ENCODE measurements around the gene TLE6. TPM values are rescaled to one million over a fixed set of nuclear protein-coding genes. Genes with fewer than 3 reads are reported as not detected.

TLE6 gene
- total and polyA plus RNA-seq, 2 of the 4 experiments (the other 2 are of a cell fraction) = under 0.01 to 0.17 TPM

GRCh38 chr19:3008994-3009393, 31.6 kb downstream of the TLE6 start:
- 60% methylated on average over 1 of the region's 6 CpGs; no CpG with 5 or more reads in 1 of the 2 experiments for whole genome bisulfite sequencing, 2 experiments (ENCODE audit: extremely low coverage in 2 of 2, insufficient read length in 1 of 2)

More at GRCh38 chr19:3008994-3009393, 31.6 kb downstream of the TLE6 start:
- H3K4ac ChIP-seq (ENCODE audit: low read depth, low read length) = no peak overlapping the region
- H3K9me3 ChIP-seq (ENCODE audit: control insufficient read depth, insufficient read depth, low read length) = no peaks in the 10 kb centered on the region
- intact Hi-C loops (cut with micrococcal nuclease) = no loop called here
- H2AK5ac ChIP-seq (ENCODE audit: low read depth, low read length) = no peak overlapping the region
- no peak overlapping the region for H2BK20ac ChIP-seq (ENCODE audit: low read depth, low read length)
- TF ChIP-seq POLR2A (IDR thresholded peaks at IDR 0.05; ENCODE audit: low read depth, low read length) = no peak
- no peak for TF ChIP-seq USF2 (IDR thresholded peaks at IDR 0.05; ENCODE audit: low read depth, low read length)
- TF ChIP-seq NFE2L2 (IDR thresholded peaks at IDR 0.05; ENCODE audit: low read depth, low read length) = no peak
- no peak for TF ChIP-seq ELK1 (IDR thresholded peaks at IDR 0.05; ENCODE audit: borderline replicate concordance, low read depth, low read length)
- no peak for TF ChIP-seq RCOR1 (IDR thresholded peaks at IDR 0.05; ENCODE audit: insufficient replicate concordance, low read length)
- TF ChIP-seq MAFK (IDR thresholded peaks at IDR 0.05; ENCODE audit: low read depth, low read length) = no peak
- no peak for TF ChIP-seq RAD21 (IDR thresholded peaks at IDR 0.05; ENCODE audit: low read length)
- no peak for TF ChIP-seq RFX5 (IDR thresholded peaks at IDR 0.05; ENCODE audit: low read depth, low read length)
- TF ChIP-seq MAZ (IDR thresholded peaks at IDR 0.05; ENCODE audit: borderline replicate concordance, low read depth, low read length) = no peak
- no peak for TF ChIP-seq BHLHE40 (IDR thresholded peaks at IDR 0.05; ENCODE audit: low read depth, low read length)
- TF ChIP-seq FOS (IDR thresholded peaks at IDR 0.05; ENCODE audit: low read depth, low read length) = no peak
- no peak for TF ChIP-seq MXI1 (IDR thresholded peaks at IDR 0.05; ENCODE audit: borderline replicate concordance, low read depth, low read length)
- H3K27ac ChIP-seq (ENCODE audit: insufficient read depth, low read length) = no peak overlapping the region
- H4K91ac ChIP-seq (ENCODE audit: insufficient read depth, low read depth, low read length) = no peak overlapping the region
- no TSS peak for BruUV-seq (replicated peaks)
- peaks cover 24% of the 10 kb centered on the region for H3K27me3 ChIP-seq (ENCODE audit: control insufficient read depth, insufficient read depth, low read length)
- no peaks in the 10 kb centered on the region for H3K9me1 ChIP-seq (ENCODE audit: insufficient read depth, low read length)
- no peak overlapping the region for H4K5ac ChIP-seq (ENCODE audit: low read depth, low read length)
- CTCF ChIA-PET = no interaction called here
- no peaks in the 10 kb centered on the region for H3K79me1 ChIP-seq (ENCODE audit: low read depth in 1 of 2, low read length in 2 of 2)
- DNase-seq (no peak), ATAC-seq (ENCODE audit: low read depth) (no peak)
- H3K4me2 ChIP-seq (ENCODE audit: low read depth, low read length) = no peak overlapping the region
- H3K14ac ChIP-seq (replicated peaks; ENCODE audit: low read depth, low read length) = no peak overlapping the region
- no peaks in the 10 kb centered on the region for H3K4me1 ChIP-seq (ENCODE audit: control insufficient read depth, insufficient read depth, low read length)
- no peak overlapping the region for H3K9ac ChIP-seq (ENCODE audit: low read depth, low read length)
- peak overlapping the region; percentile 51 for H2AFZ ChIP-seq (replicated peaks; ENCODE audit: low read length, poor library complexity)
- H3K56ac ChIP-seq (ENCODE audit: extremely low read depth, insufficient read depth, low read length) = no peak overlapping the region
- no peak overlapping the region for H3K23ac ChIP-seq (ENCODE audit: low read depth, low read length)
- H2BK120ac ChIP-seq (ENCODE audit: low read depth, low read length) = no peak overlapping the region
- H4K8ac ChIP-seq (ENCODE audit: low read depth in 2 of 2, low read length in 2 of 2) = no peak overlapping the region
- dilution Hi-C loops (cut with HindIII; ENCODE audit: low sequenced_read_pairs, unreplicated experiment) = no loop called here
- no peak overlapping the region for H2AK9ac ChIP-seq (replicated peaks; ENCODE audit: low read depth, low read length, poor library complexity)
- no peak overlapping the region for H2BK15ac ChIP-seq (ENCODE audit: low read depth, low read length)
- H4K20me1 ChIP-seq (ENCODE audit: insufficient read depth, low read length) = no peaks in the 10 kb centered on the region
- no peak overlapping the region for H2BK5ac ChIP-seq (ENCODE audit: low read depth, low read length, poor library complexity, severe bottlenecking)
- no peaks in the 10 kb centered on the region for H3K36me3 ChIP-seq (ENCODE audit: control insufficient read depth, insufficient read depth, low read length)
- no peak overlapping the region for H3K18ac ChIP-seq (ENCODE audit: low read depth, low read length)
- in situ Hi-C loops (cut with MboI; ENCODE audit: low sequenced_read_pairs) = no loop called here
- H3K4me3 ChIP-seq (ENCODE audit: insufficient read depth, low read depth, low read length) = no peak overlapping the region
- POLR2A ChIA-PET (ENCODE audit: unreplicated experiment) = no interaction called here
